ENCODE data around the gene SLC25A45. TPM values are rescaled to one million over a fixed set of nuclear protein-coding genes. Genes with fewer than 3 reads are reported as not detected.

SLC25A45 gene
- total RNA-seq, 1 donor from 2014 or later = 19.4 TPM

GRCh38 chr11:65325435-65325834 lies 57.0 kb downstream of the SLC25A45 start:
- intact Hi-C loops (cut with micrococcal nuclease) = no loop called here
- Mint-ChIP-seq H3K27me3 (ENCODE audit: insufficient read depth) (peaks cover 4% of the 10 kb centered on the region), H3K4me1 (ENCODE audit: low read depth) (peaks cover 9% of the 10 kb centered on the region), H3K27ac (no peak overlapping the region), H3K9me3 (no peaks in the 10 kb centered on the region), H3K36me3 (ENCODE audit: low read depth) (peaks cover 3% of the 10 kb centered on the region), H3K4me3 (no peak overlapping the region)
- DNase-seq (ENCODE audit: low spot score) = no peak

Other genes with a start within 250 kb of the SLC25A45 start
- 42.3 and 45.8 TPM in 2 replicates for gene SYVN1, start 248.1 kb downstream of the SLC25A45 start, total RNA-seq
- not detected in 2 replicates for gene SPDYC, start 212.4 kb downstream of the SLC25A45 start, total RNA-seq
- gene CAPN1, start 200.7 kb downstream of the SLC25A45 start, total RNA-seq = 85.9 and 93.5 TPM in 2 replicates
- 78.2 and 78.9 TPM in 2 replicates for gene POLA2, start 120.7 kb downstream of the SLC25A45 start, total RNA-seq
- gene CDC42EP2, start 67.8 kb downstream of the SLC25A45 start, total RNA-seq = 1.6 and 2.7 TPM in 2 replicates
- gene DPF2, start 48.8 kb downstream of the SLC25A45 start, total RNA-seq = 84.5 and 93.1 TPM in 2 replicates
- 1.1 TPM in 2 replicates for gene TIGD3, start 27.9 kb downstream of the SLC25A45 start, total RNA-seq
- gene FRMD8, start 4.0 kb upstream of the SLC25A45 start, total RNA-seq = 40.5 and 42.3 TPM in 2 replicates
- gene NEAT1, start 40.2 kb upstream of the SLC25A45 start, total RNA-seq = 507 and 517 TPM in 2 replicates
- gene MALAT1, start 116.4 kb upstream of the SLC25A45 start, total RNA-seq = 5,323 and 5,421 TPM in 2 replicates
- 103 and 109 TPM in 2 replicates for gene SCYL1, start 142.4 kb upstream of the SLC25A45 start, total RNA-seq
- gene LTBP3, start 175.7 kb upstream of the SLC25A45 start, total RNA-seq = 97.9 and 103 TPM in 2 replicates
- gene ZNRD2, start 187.8 kb upstream of the SLC25A45 start, total RNA-seq = 94.6 and 96.9 TPM in 2 replicates
- 50.4 and 50.6 TPM in 2 replicates for gene FAM89B, start 189.9 kb upstream of the SLC25A45 start, total RNA-seq
- gene EHBP1L1, start 193.4 kb upstream of the SLC25A45 start, total RNA-seq = 168 and 178 TPM in 2 replicates
- gene KCNK7, start 213.2 kb upstream of the SLC25A45 start, total RNA-seq = 1.6 and 2.0 TPM in 2 replicates
- 103 and 106 TPM in 2 replicates for gene MAP3K11, start 231.6 kb upstream of the SLC25A45 start, total RNA-seq
- 55.0 and 55.2 TPM in 2 replicates for gene PCNX3, start 233.1 kb upstream of the SLC25A45 start, total RNA-seq